Tibial nerve (tissue), 3 donors: ENCODE data around the gene GPR132.

Source experiments
- CTCF ChIP-seq, 5 experiments: fragments of 200-600 bp in 3 of 5; fragments of 450-650 bp in 2 of 5; sonication (generic) in 3 of 5; IDR thresholded peaks; one replicate each; pipeline ENCODE4 v1.5.1; 2016 to 2019; ENCODE audit warnings: antibody characterized with exemption in 5 of 5, mild to moderate bottlenecking in 3 of 5, moderate library complexity in 2 of 5
- POLR2A ChIP-seq, 2 donors: fragments of 450-650 bp; IDR thresholded peaks; one replicate each; pipeline ENCODE4 v1.6.1; 2017; ENCODE audit warnings: antibody characterized with exemption in 2 of 2, mild to moderate bottlenecking in 2 of 2, moderate library complexity in 2 of 2

DNA sequence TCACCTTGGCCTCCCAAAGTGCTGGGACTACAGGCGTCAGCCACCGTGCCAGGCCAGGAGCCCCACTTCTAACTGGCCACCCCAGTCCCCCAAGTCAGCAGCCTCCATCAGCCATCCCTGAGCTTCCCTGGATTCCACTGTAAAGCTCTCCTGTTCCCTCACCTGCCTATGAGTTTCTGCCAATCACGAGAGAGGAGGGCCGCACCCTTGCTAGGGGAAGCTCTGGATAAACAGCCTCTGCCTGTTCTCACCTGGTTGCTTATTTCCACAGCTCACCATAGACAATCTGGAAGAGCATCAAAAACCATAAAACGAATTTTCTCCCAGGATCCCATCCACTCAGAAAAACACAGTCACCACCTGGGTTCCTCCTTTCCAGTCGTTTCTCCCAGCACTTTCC, 49.3 kb downstream of the GPR132 start:
- no peak for TF ChIP-seq CTCF (IDR thresholded peaks at IDR 0.05)
- TF ChIP-seq POLR2A (IDR thresholded peaks at IDR 0.05) = no peak
